WTC11 (cell line): Measurements from ENCODE around the gene TAF1B. TPM values are rescaled to one million over a fixed set of nuclear protein-coding genes. Genes with fewer than 3 reads are reported as not detected.

Experiments
- ATAC-seq: fragments of 200-7000 bp; cut with Tn5 transposase; 2 replicates; pipeline ENCODE4 v1.10.0; 2021; ENCODE audit warnings: mild to moderate bottlenecking, moderate library complexity
- CTCF ChIA-PET: fragments of 300-600 bp; sonication (Branson Sonifier 250); formaldehyde crosslinking; loops from one replicate; lab custom pipeline; 2021; ENCODE audit warnings: antibody characterized with exemption; lab: Charles Lee
- POLR2A ChIA-PET: fragments of 350-600 bp; sonication (Branson Sonifier 250); formaldehyde crosslinking; loops from one replicate; lab custom pipeline; 2021; ENCODE audit warnings: antibody characterized with exemption; lab: Charles Lee
- DNase-seq: peaks from one replicate; pipeline ENCODE4 v3.0.0; 2021; ENCODE audit warnings: low spot score
- H3K27ac Mint-ChIP-seq: 2 replicates; pipeline ENCODE4 v1.8.0; 2021; ENCODE audit warnings: mixed read lengths
- H3K27me3 Mint-ChIP-seq: 2 replicates; pipeline ENCODE4 v1.8.0; 2021; ENCODE audit warnings: low read depth, mild to moderate bottlenecking, moderate library complexity, mixed read lengths
- H3K36me3 Mint-ChIP-seq: 2 replicates; pipeline ENCODE4 v1.8.0; 2021; ENCODE audit warnings: mixed read lengths
- H3K4me1 Mint-ChIP-seq: 2 replicates; pipeline ENCODE4 v1.8.0; 2022; ENCODE audit warnings: mixed read lengths
- H3K4me3 Mint-ChIP-seq: 2 replicates; pipeline ENCODE4 v1.8.0; 2021; ENCODE audit warnings: mild to moderate bottlenecking, moderate library complexity, mixed read lengths
- H3K9me3 Mint-ChIP-seq: 2 replicates; pipeline ENCODE4 v1.8.0; 2021; ENCODE audit warnings: mixed read lengths
- CBFB ChIP-seq: sonication (generic); formaldehyde crosslinking; IDR thresholded peaks from 2 replicates; pipeline ENCODE4 v1.8.1; 2022; ENCODE audit warnings: mild to moderate bottlenecking, low read depth, missing genetic modification reagents
- CREB1 ChIP-seq: sonication (generic); formaldehyde crosslinking; IDR thresholded peaks from 2 replicates; pipeline ENCODE4 v1.8.0; 2023; ENCODE audit warnings: mild to moderate bottlenecking, missing genetic modification reagents
- ELF4 ChIP-seq: sonication (generic); formaldehyde crosslinking; IDR thresholded peaks from 2 replicates; pipeline ENCODE4 v1.8.1; 2022; ENCODE audit warnings: low read depth, mild to moderate bottlenecking, moderate library complexity, missing genetic modification reagents
- FOXJ3 ChIP-seq: sonication (generic); formaldehyde crosslinking; IDR thresholded peaks from 2 replicates; pipeline ENCODE4 v1.9.0; 2021; ENCODE audit warnings: missing genetic modification reagents, mild to moderate bottlenecking, borderline replicate concordance
- GABPB1 ChIP-seq: sonication (generic); formaldehyde crosslinking; IDR thresholded peaks from 2 replicates; pipeline ENCODE4 v1.8.1; 2023; ENCODE audit warnings: mild to moderate bottlenecking, missing genetic modification reagents
- MXD4 ChIP-seq: fragments of 250-450 bp; sonication (Bioruptor Pico); IDR thresholded peaks from 2 replicates; pipeline ENCODE4 v1.8.0; 2021; ENCODE audit warnings: mild to moderate bottlenecking, moderate library complexity, borderline replicate concordance
- NR3C1 ChIP-seq: sonication (generic); formaldehyde crosslinking; conservative IDR thresholded peaks from 2 replicates; pipeline ENCODE4 v1.8.1; 2023; ENCODE audit warnings: low read depth, mild to moderate bottlenecking, missing genetic modification reagents
- RORB ChIP-seq: fragments of 250-450 bp; sonication (Bioruptor Pico); IDR thresholded peaks from 2 replicates; pipeline ENCODE4 v1.9.0; 2021; ENCODE audit warnings: mild to moderate bottlenecking
- SOX15 ChIP-seq: fragments of 250-450 bp; sonication (Bioruptor Pico); IDR thresholded peaks from 2 replicates; pipeline ENCODE4 v1.9.0; 2021; ENCODE audit warnings: mild to moderate bottlenecking
- SP1 ChIP-seq: sonication (generic); formaldehyde crosslinking; conservative IDR thresholded peaks from 2 replicates; pipeline ENCODE4 v1.8.1; 2022; ENCODE audit warnings: missing genetic modification reagents
- TEAD1 ChIP-seq: sonication (generic); formaldehyde crosslinking; IDR thresholded peaks from 2 replicates; pipeline ENCODE4 v1.8.0; 2022; ENCODE audit warnings: mild to moderate bottlenecking, missing genetic modification reagents
- TEAD4 ChIP-seq: sonication (generic); formaldehyde crosslinking; IDR thresholded peaks from 2 replicates; pipeline ENCODE4 v1.8.0; 2022; ENCODE audit warnings: mild to moderate bottlenecking, missing genetic modification reagents
- TP53 ChIP-seq: sonication (generic); formaldehyde crosslinking; IDR thresholded peaks from 2 replicates; pipeline ENCODE4 v1.8.1; 2023; ENCODE audit warnings: mild to moderate bottlenecking, missing genetic modification reagents
- ZNF219 ChIP-seq: sonication (generic); formaldehyde crosslinking; IDR thresholded peaks from 2 replicates; pipeline ENCODE4 v1.8.0; 2023; ENCODE audit warnings: missing genetic modification reagents, mild to moderate bottlenecking, borderline replicate concordance
- ZNF532 ChIP-seq: fragments of 250-450 bp; sonication (Bioruptor Pico); IDR thresholded peaks from 2 replicates; pipeline ENCODE4 v1.9.0; 2021; ENCODE audit warnings: mild to moderate bottlenecking, borderline replicate concordance
- total RNA-seq: library from RNA; stranded (reverse); gene quantifications from 3 replicates; pipeline ENCODE4 v1.2.3, GENCODE V29; 2021
- TF ChIP-seq, protein P1 (sequence below): sonication (generic); formaldehyde crosslinking; IDR thresholded peaks from 2 replicates; pipeline ENCODE4 v1.8.1; 2023; ENCODE audit warnings: mild to moderate bottlenecking, missing genetic modification reagents, moderate library complexity
- TF ChIP-seq, protein P2 (sequence below): sonication (generic); formaldehyde crosslinking; IDR thresholded peaks from 2 replicates; pipeline ENCODE4 v1.8.0; 2023; ENCODE audit warnings: missing genetic modification reagents, mild to moderate bottlenecking, borderline replicate concordance
- TF ChIP-seq, protein P3 (sequence below): fragments of 250-450 bp; sonication (Bioruptor Pico); IDR thresholded peaks from 2 replicates; pipeline ENCODE4 v1.9.0; 2021; ENCODE audit warnings: mild to moderate bottlenecking
- TF ChIP-seq, protein P4 (sequence below): sonication (generic); formaldehyde crosslinking; IDR thresholded peaks from 2 replicates; pipeline ENCODE4 v1.8.0; 2023; ENCODE audit warnings: missing genetic modification reagents

Gene TAF1B
- total RNA-seq, 1 experiment from 2014 or later, result 28.8 TPM

DNA sequence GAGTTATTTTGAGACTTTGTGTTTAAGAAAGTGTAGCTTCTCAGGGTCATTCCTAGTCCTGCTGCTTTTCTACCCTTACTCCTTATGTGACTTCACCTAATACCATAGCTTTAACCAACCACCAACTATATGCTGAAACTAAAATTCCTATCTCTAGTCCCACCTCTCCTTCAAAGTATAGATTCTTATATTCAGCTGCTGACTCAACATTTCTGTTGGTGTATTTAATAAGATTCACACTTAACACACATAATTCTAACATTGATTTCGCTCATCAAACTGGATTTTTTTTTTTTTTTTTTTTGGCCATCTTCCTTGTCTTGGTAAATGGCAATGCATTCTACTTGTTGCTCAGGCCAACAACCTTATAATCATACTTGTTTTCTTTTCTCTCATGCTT is 30.1 kb downstream of the TAF1B start:
- no peak for TF ChIP-seq CREB1 (CRISPR knock-in tag)
- TF ChIP-seq ZNF532 (CRISPR knock-in tag), result no peak
- TF ChIP-seq ELF4 (CRISPR knock-in tag), result no peak
- TF ChIP-seq, protein P1, sequence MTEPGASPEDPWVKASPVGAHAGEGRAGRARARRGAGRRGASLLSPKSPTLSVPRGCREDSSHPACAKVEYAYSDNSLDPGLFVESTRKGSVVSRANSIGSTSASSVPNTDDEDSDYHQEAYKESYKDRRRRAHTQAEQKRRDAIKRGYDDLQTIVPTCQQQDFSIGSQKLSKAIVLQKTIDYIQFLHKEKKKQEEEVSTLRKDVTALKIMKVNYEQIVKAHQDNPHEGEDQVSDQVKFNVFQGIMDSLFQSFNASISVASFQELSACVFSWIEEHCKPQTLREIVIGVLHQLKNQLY, result no peak
- TF ChIP-seq, protein P2, sequence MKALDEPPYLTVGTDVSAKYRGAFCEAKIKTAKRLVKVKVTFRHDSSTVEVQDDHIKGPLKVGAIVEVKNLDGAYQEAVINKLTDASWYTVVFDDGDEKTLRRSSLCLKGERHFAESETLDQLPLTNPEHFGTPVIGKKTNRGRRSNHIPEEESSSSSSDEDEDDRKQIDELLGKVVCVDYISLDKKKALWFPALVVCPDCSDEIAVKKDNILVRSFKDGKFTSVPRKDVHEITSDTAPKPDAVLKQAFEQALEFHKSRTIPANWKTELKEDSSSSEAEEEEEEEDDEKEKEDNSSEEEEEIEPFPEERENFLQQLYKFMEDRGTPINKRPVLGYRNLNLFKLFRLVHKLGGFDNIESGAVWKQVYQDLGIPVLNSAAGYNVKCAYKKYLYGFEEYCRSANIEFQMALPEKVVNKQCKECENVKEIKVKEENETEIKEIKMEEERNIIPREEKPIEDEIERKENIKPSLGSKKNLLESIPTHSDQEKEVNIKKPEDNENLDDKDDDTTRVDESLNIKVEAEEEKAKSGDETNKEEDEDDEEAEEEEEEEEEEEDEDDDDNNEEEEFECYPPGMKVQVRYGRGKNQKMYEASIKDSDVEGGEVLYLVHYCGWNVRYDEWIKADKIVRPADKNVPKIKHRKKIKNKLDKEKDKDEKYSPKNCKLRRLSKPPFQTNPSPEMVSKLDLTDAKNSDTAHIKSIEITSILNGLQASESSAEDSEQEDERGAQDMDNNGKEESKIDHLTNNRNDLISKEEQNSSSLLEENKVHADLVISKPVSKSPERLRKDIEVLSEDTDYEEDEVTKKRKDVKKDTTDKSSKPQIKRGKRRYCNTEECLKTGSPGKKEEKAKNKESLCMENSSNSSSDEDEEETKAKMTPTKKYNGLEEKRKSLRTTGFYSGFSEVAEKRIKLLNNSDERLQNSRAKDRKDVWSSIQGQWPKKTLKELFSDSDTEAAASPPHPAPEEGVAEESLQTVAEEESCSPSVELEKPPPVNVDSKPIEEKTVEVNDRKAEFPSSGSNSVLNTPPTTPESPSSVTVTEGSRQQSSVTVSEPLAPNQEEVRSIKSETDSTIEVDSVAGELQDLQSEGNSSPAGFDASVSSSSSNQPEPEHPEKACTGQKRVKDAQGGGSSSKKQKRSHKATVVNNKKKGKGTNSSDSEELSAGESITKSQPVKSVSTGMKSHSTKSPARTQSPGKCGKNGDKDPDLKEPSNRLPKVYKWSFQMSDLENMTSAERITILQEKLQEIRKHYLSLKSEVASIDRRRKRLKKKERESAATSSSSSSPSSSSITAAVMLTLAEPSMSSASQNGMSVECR (CRISPR knock-in tag), result no peak
- no peak for TF ChIP-seq TP53
- TF ChIP-seq, protein P3, sequence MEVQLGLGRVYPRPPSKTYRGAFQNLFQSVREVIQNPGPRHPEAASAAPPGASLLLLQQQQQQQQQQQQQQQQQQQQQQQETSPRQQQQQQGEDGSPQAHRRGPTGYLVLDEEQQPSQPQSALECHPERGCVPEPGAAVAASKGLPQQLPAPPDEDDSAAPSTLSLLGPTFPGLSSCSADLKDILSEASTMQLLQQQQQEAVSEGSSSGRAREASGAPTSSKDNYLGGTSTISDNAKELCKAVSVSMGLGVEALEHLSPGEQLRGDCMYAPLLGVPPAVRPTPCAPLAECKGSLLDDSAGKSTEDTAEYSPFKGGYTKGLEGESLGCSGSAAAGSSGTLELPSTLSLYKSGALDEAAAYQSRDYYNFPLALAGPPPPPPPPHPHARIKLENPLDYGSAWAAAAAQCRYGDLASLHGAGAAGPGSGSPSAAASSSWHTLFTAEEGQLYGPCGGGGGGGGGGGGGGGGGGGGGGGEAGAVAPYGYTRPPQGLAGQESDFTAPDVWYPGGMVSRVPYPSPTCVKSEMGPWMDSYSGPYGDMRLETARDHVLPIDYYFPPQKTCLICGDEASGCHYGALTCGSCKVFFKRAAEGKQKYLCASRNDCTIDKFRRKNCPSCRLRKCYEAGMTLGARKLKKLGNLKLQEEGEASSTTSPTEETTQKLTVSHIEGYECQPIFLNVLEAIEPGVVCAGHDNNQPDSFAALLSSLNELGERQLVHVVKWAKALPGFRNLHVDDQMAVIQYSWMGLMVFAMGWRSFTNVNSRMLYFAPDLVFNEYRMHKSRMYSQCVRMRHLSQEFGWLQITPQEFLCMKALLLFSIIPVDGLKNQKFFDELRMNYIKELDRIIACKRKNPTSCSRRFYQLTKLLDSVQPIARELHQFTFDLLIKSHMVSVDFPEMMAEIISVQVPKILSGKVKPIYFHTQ (CRISPR knock-in tag), result no peak
- TF ChIP-seq CBFB (CRISPR knock-in tag), result no peak
- TF ChIP-seq SP1 (CRISPR knock-in tag), result no peak
- TF ChIP-seq ZNF219, result no peak
- TF ChIP-seq TEAD1 (CRISPR knock-in tag), result no peak
- TF ChIP-seq SOX15 (CRISPR knock-in tag), result no peak
- TF ChIP-seq RORB, result no peak
- Mint-ChIP-seq H3K36me3 (peaks cover 57% of the 10 kb centered on the region), H3K27me3 (no peaks in the 10 kb centered on the region), H3K4me1 (peaks cover 10% of the 10 kb centered on the region), H3K9me3 (peaks cover 4% of the 10 kb centered on the region), H3K27ac (no peak overlapping the region), H3K4me3 (no peak overlapping the region)
- DNase-seq (no peak), ATAC-seq (no peak)
- ChIA-PET CTCF (no interaction called here), POLR2A (no interaction called here)

DNA sequence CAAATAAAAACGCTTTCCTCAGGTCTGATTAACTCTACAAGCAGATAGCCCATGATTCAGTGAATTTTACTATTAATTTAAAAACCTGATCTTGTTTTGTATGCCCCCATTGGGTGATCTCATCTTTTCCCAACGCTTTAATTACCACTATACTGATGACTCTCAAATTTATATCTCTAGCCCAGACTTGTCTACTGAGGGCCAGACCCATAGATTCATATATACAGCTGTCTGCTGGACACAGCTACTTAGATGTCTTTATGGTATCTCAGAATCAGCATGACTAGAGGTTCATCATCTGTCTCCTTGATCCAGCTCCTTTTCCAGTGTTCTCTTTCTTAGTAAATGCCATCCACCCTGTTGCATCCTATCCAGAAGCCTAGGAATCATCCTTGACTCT is 33.8 kb downstream of the TAF1B start:
- ChIA-PET POLR2A (no interaction called here), CTCF (no interaction called here)
- no peaks in the 10 kb centered on the region for H3K27me3 Mint-ChIP-seq
- DNase-seq, result no peak
- no peak overlapping the region for H3K4me3 Mint-ChIP-seq
- H3K9me3 Mint-ChIP-seq, result peaks cover 4% of the 10 kb centered on the region
- H3K36me3 Mint-ChIP-seq, result peaks cover 47% of the 10 kb centered on the region
- H3K27ac Mint-ChIP-seq, result peak overlapping the region; percentile 69; the same call in 1 of the 2 replicates
- H3K4me1 Mint-ChIP-seq, result peaks cover 10% of the 10 kb centered on the region
- ATAC-seq, result no peak
- no peak for TF ChIP-seq NR3C1 (CRISPR knock-in tag)
- TF ChIP-seq, protein P2 (CRISPR knock-in tag), result no peak
- no peak for TF ChIP-seq FOXJ3
- TF ChIP-seq GABPB1, result no peak
- TF ChIP-seq, protein P4, sequence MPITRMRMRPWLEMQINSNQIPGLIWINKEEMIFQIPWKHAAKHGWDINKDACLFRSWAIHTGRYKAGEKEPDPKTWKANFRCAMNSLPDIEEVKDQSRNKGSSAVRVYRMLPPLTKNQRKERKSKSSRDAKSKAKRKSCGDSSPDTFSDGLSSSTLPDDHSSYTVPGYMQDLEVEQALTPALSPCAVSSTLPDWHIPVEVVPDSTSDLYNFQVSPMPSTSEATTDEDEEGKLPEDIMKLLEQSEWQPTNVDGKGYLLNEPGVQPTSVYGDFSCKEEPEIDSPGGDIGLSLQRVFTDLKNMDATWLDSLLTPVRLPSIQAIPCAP (CRISPR knock-in tag), result no peak
- no peak for TF ChIP-seq TEAD4 (CRISPR knock-in tag)
- no peak for TF ChIP-seq MXD4 (CRISPR knock-in tag)
